GM18502 (cell line): ENCODE data around the gene KNSTRN.
A peak's percentile ranks its signal among the peaks of the same experiment; 100 is the strongest.

Experiments
- ATAC-seq: cut with Tn5 transposase; IDR thresholded peaks from one replicate; pipeline ENCODE4 v1.9.1; 2021; ENCODE audit warnings: mild to moderate bottlenecking; ENCODE audit not compliant: unreplicated experiment, poor library complexity

Gene KNSTRN, protein sequence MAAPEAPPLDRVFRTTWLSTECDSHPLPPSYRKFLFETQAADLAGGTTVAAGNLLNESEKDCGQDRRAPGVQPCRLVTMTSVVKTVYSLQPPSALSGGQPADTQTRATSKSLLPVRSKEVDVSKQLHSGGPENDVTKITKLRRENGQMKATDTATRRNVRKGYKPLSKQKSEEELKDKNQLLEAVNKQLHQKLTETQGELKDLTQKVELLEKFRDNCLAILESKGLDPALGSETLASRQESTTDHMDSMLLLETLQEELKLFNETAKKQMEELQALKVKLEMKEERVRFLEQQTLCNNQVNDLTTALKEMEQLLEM

DNA sequence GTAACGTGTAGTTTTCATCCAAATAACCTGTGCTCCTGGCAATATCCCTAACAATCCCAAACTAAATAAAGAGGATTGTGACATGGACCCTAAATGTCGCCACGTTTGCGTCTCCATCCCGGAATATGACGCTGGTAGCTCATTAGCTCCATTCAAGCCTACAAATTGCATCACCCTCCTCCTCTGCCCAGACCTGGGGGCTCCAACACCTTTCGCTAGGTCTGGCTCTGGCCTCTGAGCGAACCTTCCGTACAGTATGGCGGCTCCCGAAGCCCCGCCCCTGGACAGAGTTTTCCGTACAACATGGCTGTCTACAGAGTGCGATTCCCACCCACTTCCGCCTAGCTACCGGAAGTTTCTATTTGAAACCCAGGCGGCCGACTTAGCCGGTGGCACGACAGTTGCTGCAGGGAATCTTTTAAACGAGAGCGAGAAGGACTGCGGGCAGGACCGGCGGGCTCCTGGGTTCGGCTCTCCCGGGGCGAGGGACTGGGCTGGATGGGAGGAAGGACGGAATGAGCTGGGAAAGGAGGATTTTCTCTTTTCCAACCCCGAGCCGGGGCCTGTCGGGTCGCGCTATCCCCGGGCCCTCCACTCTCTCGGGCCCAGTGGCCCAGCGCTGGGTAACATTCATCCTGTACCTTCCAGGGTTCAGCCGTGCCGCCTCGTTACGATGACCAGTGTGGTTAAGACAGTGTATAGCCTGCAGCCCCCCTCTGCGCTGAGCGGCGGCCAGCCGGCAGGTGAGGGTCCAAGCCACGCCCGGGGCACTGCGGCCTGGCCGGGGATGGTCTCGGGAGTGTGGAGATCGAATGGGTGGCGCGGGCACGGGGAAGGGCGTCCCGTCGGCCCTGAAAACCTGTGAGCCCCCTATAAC is at the start of gene KNSTRN:
KNSTRN (plus strand) TSS at position 142 of the 877 bp plus-strand sequence; CDS start at position 257, 115 bp downstream.
- peak; percentile 94 for ATAC-seq

DNA sequence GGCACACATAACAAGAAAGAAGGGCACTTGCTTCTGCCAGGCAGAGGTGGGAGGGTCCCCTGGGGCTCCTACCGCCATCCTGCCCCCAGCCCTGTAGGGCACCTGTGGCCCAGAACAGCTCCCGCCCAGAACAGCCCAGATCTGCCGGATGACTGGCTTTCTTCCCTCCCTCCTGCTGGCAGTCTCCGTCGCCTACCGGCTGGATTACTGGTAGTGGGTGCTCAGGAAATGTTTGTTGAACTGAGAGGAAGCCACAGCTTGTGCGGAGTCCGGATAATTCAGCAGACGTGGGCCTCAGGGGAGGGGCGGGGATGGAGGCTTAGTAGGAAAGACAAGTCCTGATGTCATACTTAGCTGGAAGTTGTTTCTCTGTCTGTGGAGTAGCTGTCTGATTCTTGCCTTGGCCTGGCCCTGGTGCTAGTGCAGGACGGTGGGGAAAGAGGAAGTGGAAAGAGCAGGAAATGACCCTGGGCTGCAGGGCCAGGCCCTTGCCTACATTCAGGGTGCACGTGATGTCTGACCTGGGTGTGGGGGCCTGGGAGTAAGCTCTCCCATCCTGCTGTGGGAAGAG is 48.5 kb upstream of the KNSTRN start:
- ATAC-seq = no peak

DNA sequence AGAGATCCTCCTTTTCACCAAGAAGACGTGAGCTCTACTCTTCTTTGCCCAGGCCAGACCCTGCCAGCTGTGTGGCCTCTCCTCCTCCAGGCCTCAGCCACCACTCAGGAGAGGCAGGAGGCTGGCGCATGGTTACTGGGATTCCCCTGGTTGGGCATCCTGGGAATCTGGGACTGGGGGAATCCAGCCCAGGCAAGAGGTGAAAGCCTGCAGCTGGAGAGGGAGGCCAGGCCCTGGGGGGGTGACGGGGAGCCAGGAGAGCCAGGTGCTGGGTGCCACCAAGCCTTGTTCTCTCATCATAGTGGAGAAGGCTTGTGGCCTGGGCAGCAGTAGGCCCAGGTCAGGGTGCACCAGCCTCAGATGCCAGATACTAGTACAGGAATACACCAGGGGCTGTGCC is 48.0 kb upstream of the KNSTRN start:
- ATAC-seq = no peak

DNA sequence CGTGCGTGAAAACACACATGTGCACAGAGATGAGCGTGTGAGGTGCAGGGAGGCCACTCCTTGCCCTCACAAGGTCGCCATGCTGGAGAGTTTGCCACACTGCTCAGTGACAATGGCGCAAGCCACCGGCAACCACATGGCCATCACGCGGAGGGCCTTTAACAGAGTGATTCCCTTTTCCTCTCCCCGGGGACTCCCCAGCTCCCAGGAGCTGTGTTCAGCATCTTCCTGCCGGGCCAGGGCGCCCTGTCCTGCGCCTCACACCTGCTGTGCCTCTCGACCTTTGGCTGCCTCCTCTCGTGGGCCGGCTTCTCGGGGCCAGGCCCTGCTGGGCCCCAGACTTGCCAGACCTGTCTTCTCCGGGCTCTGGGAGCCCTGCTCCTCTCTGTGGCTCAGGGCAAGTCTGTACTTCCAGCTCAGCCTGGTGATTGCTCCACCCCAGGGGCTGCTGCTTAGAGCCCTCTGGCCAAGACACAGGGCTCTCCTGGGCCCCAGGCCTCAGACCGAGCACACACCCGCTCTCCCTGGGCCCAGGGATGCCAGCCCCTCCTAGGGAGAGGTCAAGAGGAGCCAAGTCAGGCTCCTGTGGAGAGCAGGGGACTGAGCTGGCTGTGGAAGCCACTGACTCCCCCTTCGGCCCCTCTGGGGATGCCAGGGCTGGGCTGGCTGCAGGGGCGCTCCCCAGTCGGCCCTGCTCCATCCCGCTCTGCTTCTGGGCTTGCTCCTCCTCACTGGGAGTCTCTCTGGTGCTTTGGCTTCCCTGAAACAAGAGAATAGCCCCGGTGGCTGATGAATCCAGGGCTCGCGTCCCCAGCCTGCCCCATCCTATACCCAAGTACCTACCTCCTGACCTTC is 47.4 kb upstream of the KNSTRN start:
- ATAC-seq = no peak

DNA sequence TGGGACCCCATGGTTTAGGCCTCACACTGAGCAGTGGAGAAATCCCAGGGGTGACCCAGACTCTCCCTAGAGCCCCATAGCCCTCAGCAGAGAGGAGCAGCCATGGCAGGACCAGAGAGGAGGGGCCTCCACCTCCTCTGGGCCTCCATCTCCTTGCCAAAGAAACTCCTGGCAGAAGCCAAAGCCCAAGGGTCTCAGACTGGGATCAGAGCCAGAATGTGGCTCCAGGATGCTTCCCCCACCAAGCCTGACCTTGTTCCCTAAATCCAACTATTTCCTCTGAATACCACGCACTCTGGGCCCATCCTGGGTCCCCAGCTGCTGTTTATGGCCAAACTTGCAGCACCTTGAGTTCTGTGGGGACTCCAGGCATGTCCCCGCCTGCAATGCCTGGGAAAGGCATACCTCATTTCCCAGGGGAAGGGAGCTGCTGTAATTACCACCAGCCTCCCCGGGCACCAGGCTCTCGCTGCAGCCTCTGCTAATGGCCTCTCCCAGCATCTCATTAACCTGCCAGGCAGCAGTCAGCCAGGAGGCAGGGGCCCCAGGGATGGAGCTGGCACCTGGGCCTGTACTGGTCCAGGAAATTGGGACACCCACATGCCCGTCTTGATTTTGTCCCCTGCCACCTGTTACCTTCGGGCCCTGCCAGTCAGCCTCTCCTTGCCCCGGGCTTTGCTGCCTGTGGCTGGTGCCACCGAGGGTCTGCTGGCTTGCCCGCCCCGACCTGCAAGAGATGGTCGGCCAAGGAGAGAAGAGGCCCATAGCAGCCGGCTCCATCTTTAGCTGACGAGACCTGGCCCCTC is 46.4 kb upstream of the KNSTRN start:
- ATAC-seq = no peak

DNA sequence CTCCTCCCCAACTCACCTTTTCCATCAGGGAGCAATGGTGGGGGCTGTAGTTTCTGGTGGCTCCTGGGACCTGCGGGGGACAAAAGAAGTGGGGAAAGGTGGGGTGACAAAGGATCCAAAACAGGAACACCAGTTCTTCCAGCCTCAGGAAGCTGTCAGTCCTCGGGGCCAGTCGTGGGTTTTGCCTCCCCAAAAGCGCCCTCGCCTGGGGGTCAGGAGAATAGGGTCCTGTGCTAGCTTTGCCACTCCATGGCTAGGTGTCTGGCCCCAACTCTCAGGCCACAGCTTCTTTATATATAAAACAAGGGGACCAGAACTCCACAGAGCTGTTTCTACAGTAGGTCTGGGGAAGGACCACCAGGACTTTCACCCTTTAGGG is 45.8 kb upstream of the KNSTRN start:
- ATAC-seq = no peak

DNA sequence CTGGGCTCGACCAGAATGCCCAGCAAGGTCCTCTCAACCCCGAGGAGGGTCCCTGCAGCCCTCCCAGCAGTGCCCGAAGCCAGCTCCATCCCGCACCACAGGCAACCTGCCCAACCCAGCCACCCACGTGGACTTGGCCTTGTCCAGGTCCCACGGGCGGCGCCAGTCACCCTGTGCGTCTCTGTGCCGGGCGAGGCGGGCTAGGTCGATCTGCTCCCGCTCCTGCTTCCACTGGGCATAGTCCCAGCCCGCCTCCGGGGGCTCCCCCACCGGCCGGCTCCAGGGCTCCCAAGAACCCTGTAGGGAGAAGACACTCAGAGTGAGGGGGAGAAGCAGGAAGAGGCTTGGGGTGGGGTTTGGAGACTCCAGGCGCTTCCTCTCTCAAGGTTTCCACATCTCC is 44.9 kb upstream of the KNSTRN start:
- ATAC-seq = no peak

DNA sequence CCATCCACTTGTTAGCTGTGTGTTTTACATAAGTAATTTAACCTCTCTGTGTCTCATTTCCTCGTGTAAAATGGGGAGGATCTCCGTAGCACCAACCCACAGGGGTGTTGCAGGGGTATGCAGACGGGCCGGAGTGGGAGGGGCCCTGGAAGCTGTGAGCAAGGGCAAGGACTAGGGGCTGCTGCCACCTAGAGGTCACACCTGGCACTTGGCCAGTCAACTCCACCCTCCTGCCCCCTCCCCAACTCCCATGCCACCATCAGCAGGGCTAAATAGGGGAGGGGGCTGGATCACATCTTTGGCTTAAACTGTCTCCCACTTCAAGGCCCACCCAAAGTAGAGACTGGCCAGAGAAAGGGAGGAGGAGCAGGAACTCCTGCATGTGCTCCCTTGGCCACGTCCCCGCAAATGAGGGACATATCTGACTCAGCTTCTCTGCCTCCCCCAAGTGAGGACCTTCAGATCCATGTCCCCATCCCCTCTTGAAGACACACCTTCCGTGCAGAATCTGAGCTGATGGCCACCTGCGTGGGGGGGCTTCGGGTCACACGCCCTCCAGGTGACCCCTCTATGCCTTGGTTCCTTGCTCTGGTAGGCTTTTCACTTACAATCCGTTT is 44.4 kb upstream of the KNSTRN start:
- peak; percentile 52 for ATAC-seq

DNA sequence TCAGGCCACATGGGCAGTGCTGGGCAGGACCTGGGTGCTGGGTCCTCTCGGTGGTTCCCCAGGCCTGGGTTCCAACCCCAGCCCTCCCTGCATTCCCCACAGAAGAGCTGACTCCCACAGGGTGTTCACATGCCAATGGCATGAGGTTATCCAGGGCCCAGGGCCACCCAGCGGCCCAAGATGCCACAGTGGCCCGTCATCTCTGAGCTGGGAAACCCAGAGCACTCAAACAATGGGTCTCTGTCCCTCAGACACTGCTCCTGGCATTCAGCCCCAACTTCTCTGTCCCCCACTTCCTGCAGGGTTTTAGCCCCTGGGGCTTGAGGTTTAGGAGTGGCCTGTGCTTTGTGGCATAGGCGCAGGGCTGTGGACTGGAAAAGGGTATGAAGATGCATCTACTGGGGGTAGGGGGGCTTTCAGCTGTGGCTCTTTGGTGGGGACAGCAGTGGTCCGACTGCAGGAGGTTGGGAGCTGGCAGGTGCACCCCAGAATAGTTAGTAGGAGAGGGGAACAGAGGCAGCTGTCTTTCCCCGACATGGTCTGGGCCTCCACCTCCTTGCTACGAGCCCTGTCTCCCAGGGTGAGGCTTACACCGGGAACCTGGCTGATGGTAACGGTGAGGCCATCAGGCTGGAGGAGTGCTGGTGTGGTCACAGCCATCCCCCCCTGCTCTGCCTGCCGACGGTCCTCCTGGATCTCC is 43.5 kb upstream of the KNSTRN start:
- no peak for ATAC-seq

DNA sequence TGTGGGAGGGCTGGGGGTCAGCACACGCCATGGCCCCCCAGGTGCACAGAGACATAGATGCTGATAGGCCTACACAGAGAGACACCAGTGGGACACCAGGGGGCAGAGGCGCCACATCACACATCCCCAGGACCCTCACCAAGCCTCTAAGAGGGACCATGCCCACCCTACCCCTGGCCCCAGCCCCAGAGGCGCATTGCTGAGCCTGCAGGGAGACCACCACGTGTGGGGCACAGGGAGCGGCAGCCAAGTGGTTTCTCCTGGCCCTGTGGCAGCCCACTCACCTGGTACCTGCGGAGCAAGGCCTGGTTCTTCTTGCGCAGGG is 42.9 kb upstream of the KNSTRN start:
- ATAC-seq = no peak

DNA sequence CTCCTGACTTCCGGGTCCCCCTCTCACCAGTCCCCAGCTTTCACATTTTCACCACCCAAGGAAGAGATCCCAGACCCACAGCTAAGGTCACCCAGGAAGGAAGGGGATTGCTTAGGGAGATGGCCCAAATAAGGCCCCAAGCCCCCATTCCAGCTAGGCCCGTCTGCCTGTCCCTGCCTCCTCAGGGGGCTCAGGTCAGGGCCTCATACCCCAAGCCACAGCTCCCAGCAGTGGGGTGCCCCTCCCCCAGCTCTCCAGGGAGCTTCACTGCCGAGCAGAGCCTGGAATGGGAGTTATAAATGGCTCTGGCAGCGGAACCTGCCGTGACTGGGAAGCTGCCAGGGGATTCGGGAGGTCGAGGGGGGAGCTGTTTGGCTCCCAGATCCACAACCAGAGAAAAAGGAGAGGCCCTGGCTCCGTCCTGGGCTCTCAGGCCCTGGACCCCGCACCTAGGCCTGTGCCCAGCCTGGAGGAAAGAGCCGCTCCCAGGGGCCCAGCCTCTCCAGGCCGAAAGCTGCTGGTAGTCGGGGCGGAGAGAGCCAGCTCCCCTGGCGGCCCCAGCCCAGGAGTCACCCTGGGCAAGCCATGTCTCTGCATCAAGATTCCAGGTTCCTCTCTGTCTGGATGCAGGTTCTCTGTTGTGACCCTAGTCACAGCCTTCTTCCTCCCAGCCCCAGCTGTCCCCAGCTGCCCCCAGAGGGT is 42.3 kb upstream of the KNSTRN start:
- no peak for ATAC-seq

DNA sequence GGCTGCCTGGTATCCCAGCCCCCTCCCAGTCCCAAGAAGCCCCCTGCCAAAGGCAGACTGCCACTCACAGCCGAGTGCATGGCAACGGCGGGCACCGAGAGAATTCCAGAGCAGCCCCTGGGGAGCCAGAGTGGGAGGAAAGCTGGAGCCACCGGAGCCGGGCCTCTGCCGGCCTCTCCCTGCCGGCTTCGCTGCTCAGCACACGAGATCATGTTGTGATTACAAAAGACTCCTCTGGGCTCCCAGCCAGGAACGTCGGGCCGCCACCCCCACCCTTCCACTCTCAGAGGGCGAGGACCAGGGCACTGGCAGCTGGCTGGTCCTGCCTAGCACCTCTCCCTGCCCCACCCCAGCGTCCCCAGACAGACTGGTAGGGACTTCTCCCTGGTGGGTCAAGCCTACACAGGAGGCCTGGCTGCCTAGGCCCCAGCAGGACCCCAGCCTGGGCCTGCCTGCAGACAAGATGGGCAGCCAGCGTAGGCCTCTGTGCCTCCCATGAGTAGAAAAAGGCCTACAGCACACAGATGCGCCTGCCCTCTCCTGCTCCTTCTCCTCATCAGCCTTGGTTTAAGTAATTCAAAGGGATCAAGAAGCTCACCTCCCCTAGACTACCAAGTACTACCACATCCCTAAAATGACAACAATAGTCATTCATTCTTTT is 41.7 kb upstream of the KNSTRN start, which contains the start of gene CCDC9B:
CCDC9B (minus strand) TSS at position 200 of the 661 bp plus-strand sequence; CDS start at position 80, 120 bp downstream.
- ATAC-seq = no peak

DNA sequence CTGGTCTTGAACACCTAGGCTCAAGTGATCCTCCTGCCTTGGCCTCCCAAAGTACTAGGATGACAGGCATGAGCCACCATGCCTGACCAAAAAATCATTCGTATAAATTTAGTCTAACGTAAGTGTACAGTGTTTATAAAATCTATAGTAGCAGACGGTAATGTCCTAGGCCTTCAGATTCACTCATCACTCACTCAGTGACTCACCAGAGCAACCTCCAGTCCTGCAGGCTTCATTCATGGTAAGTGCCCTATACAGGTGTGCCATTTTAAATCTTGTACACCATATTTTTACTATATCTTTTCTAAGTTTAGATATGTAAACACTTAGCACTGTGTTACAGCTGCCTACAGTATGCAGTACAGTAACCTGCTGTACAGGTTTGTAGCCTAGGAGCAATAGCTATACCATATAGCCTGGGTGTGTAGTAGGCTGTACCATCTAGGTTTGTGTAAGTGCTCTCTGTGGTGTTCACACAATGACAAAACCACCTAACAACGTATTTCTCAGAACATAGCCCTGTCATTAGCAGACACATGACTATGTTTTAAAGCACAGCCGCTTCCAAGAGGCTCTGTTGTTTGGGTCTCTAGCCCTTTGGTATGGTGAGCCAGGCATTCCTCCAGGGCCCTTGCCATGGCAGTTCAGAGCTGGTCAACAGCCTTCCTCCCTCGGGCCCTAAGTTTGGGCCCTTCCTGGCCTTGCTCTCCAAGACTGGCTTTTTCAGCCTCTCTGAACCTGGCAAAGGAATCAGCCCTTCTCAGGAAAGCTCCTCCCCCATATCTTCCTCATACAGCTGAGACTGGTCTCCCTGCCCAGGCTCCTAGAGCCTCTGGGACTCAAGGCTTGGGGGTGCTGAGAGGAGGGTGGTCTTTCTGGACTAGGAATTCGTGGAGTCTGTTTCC is 39.9 kb upstream of the KNSTRN start:
- no peak for ATAC-seq

DNA sequence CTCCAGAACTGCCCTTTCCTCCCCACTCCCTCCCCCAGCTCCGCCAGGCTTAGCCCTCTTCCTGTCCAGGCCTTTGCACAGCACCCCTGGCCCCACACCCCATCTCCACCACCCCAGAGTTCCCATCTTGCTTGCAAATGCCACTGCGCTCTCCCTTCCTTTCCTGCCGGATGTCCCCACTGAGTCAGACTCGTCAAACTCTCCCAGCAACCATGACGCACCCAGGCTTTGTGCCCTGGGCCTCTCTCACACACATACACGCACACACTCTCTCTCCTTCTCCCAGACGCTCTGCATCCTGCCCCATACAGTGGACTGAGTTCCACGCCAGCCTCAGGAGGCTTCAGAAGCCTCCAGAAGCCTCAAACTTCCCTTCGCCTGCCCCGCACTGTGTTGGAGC is 39.0 kb upstream of the KNSTRN start:
- ATAC-seq = no peak

DNA sequence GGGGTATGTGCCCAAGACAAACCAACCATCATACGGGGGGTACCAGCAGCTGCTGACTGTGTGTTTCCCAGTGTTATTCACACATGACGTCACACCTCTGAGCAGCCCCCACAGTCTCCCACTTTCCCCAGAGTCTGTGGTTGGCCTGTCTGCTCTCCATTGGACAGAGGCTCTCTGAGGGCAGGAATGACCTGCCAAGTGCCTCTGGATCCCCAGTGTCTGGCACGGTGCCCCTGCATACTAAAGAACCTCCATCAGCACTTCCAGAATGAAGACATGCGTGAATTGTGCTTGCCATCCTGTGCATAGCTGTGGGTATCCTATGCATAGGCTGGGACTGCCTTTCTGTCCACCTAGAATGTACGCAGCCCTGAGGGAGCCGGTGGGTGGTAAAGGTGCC is 38.3 kb upstream of the KNSTRN start:
- ATAC-seq = no peak

DNA sequence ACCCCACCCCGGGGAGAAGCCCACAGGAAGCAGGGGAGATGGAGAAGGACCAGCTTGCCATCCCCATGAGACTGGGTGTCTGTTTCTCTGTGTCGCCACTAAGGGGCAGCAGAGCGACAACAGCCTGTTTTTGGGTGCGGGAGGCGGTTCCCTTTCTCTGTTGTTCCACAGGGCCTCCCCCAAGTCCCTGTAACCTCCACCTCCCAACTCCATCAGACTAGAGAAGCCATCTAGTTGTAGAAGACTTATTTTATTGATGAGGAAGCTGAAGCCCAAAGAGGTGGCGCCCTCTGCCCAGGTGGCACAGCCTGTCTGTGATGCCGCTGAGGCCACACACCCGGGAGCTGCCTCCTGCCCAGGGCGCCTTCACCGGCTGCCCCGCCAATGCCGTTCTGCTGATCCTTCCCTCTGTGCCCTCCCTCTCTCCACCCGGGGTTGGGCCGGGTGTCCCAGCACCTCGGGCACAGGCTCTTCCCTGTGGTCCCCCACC is 37.8 kb upstream of the KNSTRN start:
- no peak for ATAC-seq
